ENCODE data around the gene GLRA1. TPM values are rescaled to one million over a fixed set of nuclear protein-coding genes. Genes with fewer than 3 reads are reported as not detected.

Gene GLRA1
- total RNA-seq, 1 experiment from 2014 or later: not detected

- Histone ChIP-seq H3K27me3 (ENCODE audit: insufficient read depth, low read length) (no peaks in the 10 kb centered on the region), H3K36me3 (ENCODE audit: control insufficient read depth in 1 of 2, insufficient read depth in 2 of 2, low read length in 2 of 2) (peaks cover 28 to 42% of the 10 kb centered on the region in 2 experiments), H2AFZ (ENCODE audit: low read depth, low read length, poor library complexity, severe bottlenecking) (no peak overlapping the region), H3K79me2 (ENCODE audit: insufficient read depth, low read length) (peaks cover 13% of the 10 kb centered on the region), H3K9me2 (ENCODE audit: insufficient read depth) (no peaks in the 10 kb centered on the region), H3K9me3 (ENCODE audit: control insufficient read depth in 1 of 2, insufficient read depth in 1 of 2, low read depth in 1 of 2, low read length in 2 of 2) (no peaks in the 10 kb centered on the region), H3K9ac (ENCODE audit: low read length) (no peak overlapping the region), H3K4me2 (ENCODE audit: low read length) (no peak overlapping the region), H3K4me3 (replicated peaks in 1 of 2; ENCODE audit: low read depth in 1 of 2, low read length in 2 of 2) (no peak overlapping the region), H3K27ac (ENCODE audit: low read depth, low read length) (no peak overlapping the region), H4K20me1 (ENCODE audit: insufficient read depth) (peaks cover 15% of the 10 kb centered on the region; the same call in 1 of the 2 replicates), H3K4me1 (ENCODE audit: control insufficient read depth in 1 of 2, insufficient read depth in 2 of 2, low read length in 2 of 2) (no peaks in the 10 kb centered on the region)
- DNase-seq (ENCODE audit: low read depth, low spot score) (no peak), ATAC-seq (no peak)
- no peak for TF ChIP-seq MAX (IDR thresholded peaks at IDR 0.05)
- no peak for TF ChIP-seq REST (IDR thresholded peaks at IDR 0.05; ENCODE audit: low read depth)
- no peak for TF ChIP-seq YY1 (IDR thresholded peaks at IDR 0.05; ENCODE audit: extremely low read depth, insufficient replicate concordance, low read depth, low read length)
- no peak for TF ChIP-seq ZNF274 (IDR thresholded peaks at IDR 0.05; ENCODE audit: low read depth, low read length)
- TF ChIP-seq RAD21 (IDR thresholded peaks at IDR 0.05; ENCODE audit: low read depth): no peak
- TF ChIP-seq ZBTB33 (IDR thresholded peaks at IDR 0.05; ENCODE audit: extremely low read depth, insufficient replicate concordance, low read length): no peak
- no peak for TF ChIP-seq CBX3 (IDR thresholded peaks at IDR 0.05; ENCODE audit: low read depth)
- ChIA-PET POLR2A (interaction anchor here (1.4 kb wide), 1 partner anchor 13 kb away, joined by 3 read pairs; no protein-coding TSS in a partner anchor), RAD21 (ENCODE audit: low non-redundant PET in 1 of 2, low total read pairs in 2 of 2, uncharacterized antibody in 2 of 2, unreplicated experiment in 2 of 2) (no interaction called here), CTCF (interaction anchor here (2.1 kb wide), 1 partner anchor 10 kb away, joined by 10 read pairs; no protein-coding TSS in a partner anchor)
- BruUV-seq (replicated peaks): TSS peak; percentile 1
- intact Hi-C loops (cut with micrococcal nuclease): no loop called here
Observed at GRCh38 chr5:151815051-151815450, 109.6 kb downstream of the GLRA1 start.
